Right atrium auricular region (tissue), 2 donors: Measurements from ENCODE around the gene LRRC63. TPM values are rescaled to one million over a fixed set of nuclear protein-coding genes. Genes with fewer than 3 reads are reported as not detected.

ENCODE experiments used
- DNase-seq: peaks from one replicate; pipeline ENCODE4 v3.0.0-alpha.2; 2019; ENCODE audit warnings: low spot score
- H3K27ac ChIP-seq, 2 donors: fragments of 200-600 bp; sonication (generic); 1 replicate in 1 of 2; 2 replicates in 1 of 2; pipeline ENCODE4 v1.5.1; 2016 to 2019
- H3K27me3 ChIP-seq, 2 donors: fragments of 200-600 bp; sonication (generic); one replicate each; pipeline versions ENCODE4 v1.5.1 to v1.6.0; 2017 to 2019
- H3K36me3 ChIP-seq: fragments of 200-600 bp; sonication (generic); one replicate; pipeline ENCODE4 v1.5.1; 2016
- H3K4me1 ChIP-seq, 2 donors: fragments of 200-600 bp; sonication (generic); one replicate each; pipeline versions ENCODE4 v1.5.1 to v1.6.0; 2017 to 2019
- H3K4me3 ChIP-seq, 2 donors: fragments of 200-600 bp; sonication (generic); 1 replicate in 1 of 2; 2 replicates in 1 of 2; pipeline ENCODE4 v1.5.1; 2017 to 2019; ENCODE audit warnings: mild to moderate bottlenecking in 1 of 2, moderate library complexity in 1 of 2
- H3K9me3 ChIP-seq, 2 donors: fragments of 200-600 bp; sonication (generic); one replicate each; pipeline ENCODE4 v1.5.1; 2019
- total RNA-seq, 2 donors: library from RNA; depleted of rRNA; stranded (reverse); fragments of >200 nt; gene quantifications; one replicate each; pipeline ENCODE4 v1.1.0, GENCODE V29; 2016
- TF ChIP-seq, protein P1 (sequence below), 2 donors: fragments of 200-600 bp; sonication (generic); IDR thresholded peaks; one replicate each; pipeline ENCODE4 v1.5.1; 2019; ENCODE audit warnings: antibody characterized with exemption in 2 of 2

The LRRC63 gene
- total RNA-seq, 2 donors from 2014 or later: not detected

DNA sequence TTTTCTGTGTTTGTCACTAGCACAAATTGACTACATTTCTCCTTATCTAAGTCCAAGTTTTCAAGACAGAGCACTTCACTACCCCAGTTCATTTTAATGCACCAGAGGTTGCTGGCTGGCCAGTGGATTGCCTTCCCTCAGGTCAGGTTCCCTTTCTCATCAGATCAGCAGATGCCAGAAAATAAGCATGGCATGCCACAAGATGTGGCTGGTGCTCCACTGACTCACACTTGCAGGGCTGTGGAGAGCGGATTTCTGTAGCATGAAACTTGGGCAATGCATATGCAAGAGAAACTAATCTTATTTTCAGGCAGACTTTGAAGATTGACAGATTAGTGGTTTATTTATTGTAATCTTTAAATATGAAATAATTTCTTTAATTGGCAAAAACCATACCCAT is 95.8 kb downstream of the LRRC63 start:
- H3K27me3 ChIP-seq: no peaks in the 10 kb centered on the region
- H3K9me3 ChIP-seq: peaks cover 0 to 11% of the 10 kb centered on the region in 2 donors
- TF ChIP-seq, protein P1, sequence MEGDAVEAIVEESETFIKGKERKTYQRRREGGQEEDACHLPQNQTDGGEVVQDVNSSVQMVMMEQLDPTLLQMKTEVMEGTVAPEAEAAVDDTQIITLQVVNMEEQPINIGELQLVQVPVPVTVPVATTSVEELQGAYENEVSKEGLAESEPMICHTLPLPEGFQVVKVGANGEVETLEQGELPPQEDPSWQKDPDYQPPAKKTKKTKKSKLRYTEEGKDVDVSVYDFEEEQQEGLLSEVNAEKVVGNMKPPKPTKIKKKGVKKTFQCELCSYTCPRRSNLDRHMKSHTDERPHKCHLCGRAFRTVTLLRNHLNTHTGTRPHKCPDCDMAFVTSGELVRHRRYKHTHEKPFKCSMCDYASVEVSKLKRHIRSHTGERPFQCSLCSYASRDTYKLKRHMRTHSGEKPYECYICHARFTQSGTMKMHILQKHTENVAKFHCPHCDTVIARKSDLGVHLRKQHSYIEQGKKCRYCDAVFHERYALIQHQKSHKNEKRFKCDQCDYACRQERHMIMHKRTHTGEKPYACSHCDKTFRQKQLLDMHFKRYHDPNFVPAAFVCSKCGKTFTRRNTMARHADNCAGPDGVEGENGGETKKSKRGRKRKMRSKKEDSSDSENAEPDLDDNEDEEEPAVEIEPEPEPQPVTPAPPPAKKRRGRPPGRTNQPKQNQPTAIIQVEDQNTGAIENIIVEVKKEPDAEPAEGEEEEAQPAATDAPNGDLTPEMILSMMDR (IDR thresholded peaks at IDR 0.05): no peak
- H3K27ac ChIP-seq: no peak overlapping the region
- no peak for DNase-seq
- no peak overlapping the region for H3K4me3 ChIP-seq
- no peaks in the 10 kb centered on the region for H3K36me3 ChIP-seq
- no peaks in the 10 kb centered on the region for H3K4me1 ChIP-seq

DNA sequence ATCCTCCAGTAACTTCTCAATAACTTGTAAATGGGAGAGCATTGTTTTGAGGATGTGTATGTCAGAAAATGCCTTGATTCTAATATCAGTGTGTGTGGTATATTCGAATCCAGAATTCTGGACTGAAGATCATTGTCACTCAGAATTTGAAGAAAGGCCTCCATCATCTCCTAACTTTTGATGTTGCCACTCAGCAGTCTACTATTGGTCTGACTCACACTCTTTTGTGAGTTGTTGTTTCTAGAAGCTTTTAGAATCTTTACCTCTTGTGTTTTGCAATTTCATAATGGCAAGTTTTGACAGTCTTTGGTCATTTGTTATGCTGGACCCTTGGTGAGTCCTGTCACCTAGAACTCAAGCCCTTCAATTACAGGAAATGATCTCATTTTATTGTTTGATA is 98.3 kb downstream of the LRRC63 start:
- H3K4me3 ChIP-seq: no peak overlapping the region
- no peaks in the 10 kb centered on the region for H3K27me3 ChIP-seq
- H3K9me3 ChIP-seq: peaks cover 0 to 11% of the 10 kb centered on the region in 2 donors
- H3K36me3 ChIP-seq: no peaks in the 10 kb centered on the region
- H3K27ac ChIP-seq: no peak overlapping the region
- TF ChIP-seq, protein P1 (IDR thresholded peaks at IDR 0.05): no peak
- no peak for DNase-seq
- H3K4me1 ChIP-seq: no peaks in the 10 kb centered on the region

DNA sequence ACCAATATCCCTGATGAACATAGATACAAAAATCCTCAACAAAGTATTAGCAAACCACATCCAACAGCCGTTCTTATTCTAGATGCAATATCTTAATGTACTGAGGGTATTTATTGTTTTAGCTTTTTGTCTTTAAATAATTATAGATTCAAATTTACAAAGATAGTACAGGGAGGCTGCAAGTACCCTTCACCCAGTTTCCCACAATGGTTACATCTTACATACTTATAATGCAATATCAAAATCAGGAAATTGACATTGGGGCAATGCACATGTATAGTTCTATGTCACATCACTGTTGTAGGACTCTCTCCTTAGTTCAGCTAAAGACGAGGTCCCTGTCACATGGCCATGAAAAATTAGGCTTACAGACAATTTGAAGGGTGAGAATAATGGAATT is 99.5 kb downstream of the LRRC63 start:
- Histone ChIP-seq H3K4me1 (no peaks in the 10 kb centered on the region), H3K9me3 (peaks cover 0 to 11% of the 10 kb centered on the region in 2 donors), H3K27ac (no peak overlapping the region), H3K4me3 (no peak overlapping the region), H3K36me3 (no peaks in the 10 kb centered on the region), H3K27me3 (no peaks in the 10 kb centered on the region)
- TF ChIP-seq, protein P1 (IDR thresholded peaks at IDR 0.05): no peak
- no peak for DNase-seq

DNA sequence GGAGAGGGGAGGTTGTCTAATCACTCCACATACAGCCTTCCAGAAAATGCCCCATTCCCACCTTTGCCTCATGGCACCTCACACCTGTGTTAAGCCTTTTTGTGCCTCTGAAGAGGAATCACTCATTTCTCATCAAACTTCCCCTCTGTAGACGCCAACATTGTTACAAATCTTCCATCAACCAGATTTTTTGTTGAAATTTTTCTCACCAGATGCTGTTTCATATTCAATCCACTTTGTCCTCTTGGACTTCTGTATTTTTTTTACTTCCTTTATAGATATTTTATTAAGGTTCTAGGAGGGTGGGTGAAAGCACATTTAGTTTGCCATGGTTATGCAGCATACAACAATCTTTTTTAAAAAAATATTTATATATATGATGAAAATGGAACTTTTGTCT is 101.3 kb downstream of the LRRC63 start:
- no peak for DNase-seq
- Histone ChIP-seq H3K36me3 (no peaks in the 10 kb centered on the region), H3K27ac (no peak overlapping the region), H3K4me1 (no peaks in the 10 kb centered on the region), H3K27me3 (no peaks in the 10 kb centered on the region), H3K4me3 (no peak overlapping the region), H3K9me3 (peaks cover 0 to 11% of the 10 kb centered on the region in 2 donors)
- TF ChIP-seq, protein P1 (IDR thresholded peaks at IDR 0.05): no peak

DNA sequence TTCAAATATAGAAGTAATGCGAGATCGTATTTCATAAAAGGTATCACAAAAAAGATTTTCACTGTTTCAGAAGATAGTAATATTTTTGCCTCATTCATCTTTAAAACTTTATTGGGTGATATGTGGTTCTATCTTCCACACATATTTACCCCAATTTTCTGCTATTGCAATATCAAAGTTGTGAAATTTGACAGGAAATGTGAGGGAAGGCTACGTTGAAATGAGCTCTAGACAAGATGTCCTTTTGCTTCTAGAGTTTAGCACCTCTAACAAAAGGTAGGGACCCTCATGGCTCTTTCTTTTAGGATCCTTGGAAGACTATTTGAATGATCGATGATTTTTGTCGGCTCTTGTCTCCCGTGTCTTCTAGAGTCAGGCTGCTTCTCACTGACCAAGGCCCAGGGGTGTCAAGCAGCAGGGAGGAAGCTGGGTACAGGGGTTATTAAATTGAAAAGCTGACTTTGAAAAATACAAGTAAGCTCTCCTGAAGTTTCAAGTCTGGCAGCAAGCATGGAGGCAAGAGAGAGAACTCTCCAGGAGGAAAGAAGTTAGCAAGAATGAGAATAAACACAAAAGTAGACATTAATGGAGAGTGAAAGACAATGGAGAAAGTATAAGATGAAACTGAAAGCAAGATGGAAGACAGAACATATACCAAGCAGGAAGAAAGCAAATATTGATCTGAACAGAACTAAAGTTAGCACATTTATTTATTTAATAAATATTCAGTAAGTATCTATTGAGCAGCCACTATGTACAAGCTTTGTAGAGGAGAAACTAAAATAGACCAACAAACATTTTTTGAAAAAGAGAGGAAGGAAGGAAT is 101.9 kb downstream of the LRRC63 start:
- no peak for DNase-seq
- TF ChIP-seq, protein P1 (IDR thresholded peaks at IDR 0.05): no peak
- H3K9me3 ChIP-seq: peaks cover 0 to 11% of the 10 kb centered on the region in 2 donors
- H3K27ac ChIP-seq: no peak overlapping the region
- H3K36me3 ChIP-seq: no peaks in the 10 kb centered on the region
- H3K4me3 ChIP-seq: no peak overlapping the region
- no peaks in the 10 kb centered on the region for H3K4me1 ChIP-seq
- no peaks in the 10 kb centered on the region for H3K27me3 ChIP-seq
